SK-N-SH (cell line): ENCODE measurements around the gene NOTCH3.

Experiments used
- CTCF ChIP-seq: fragments of 200-600 bp; sonication (generic); IDR thresholded peaks from 2 replicates; pipeline ENCODE4 v1.6.1; 2017; ENCODE audit warnings: antibody characterized with exemption, mild to moderate bottlenecking, moderate library complexity
- ELF1 ChIP-seq: IDR thresholded peaks from 2 replicates; pipeline ENCODE4 v1.4.0; 2012
- MXI1 ChIP-seq: IDR thresholded peaks from 2 replicates; pipeline ENCODE4 v1.6.1; 2012; ENCODE audit warnings: mild to moderate bottlenecking, low read depth, low read length, improper control_type of control experiment
- POLR2AphosphoS5 ChIP-seq: IDR thresholded peaks from 2 replicates; pipeline ENCODE4 v1.6.1; 2012; ENCODE audit warnings: low read depth, low read length
- REST ChIP-seq: IDR thresholded peaks from 2 replicates; pipeline ENCODE4 v1.6.1; 2012; ENCODE audit warnings: mild to moderate bottlenecking, low read depth, low read length, moderate library complexity
- TAF1 ChIP-seq: IDR thresholded peaks from 2 replicates; pipeline ENCODE4 v1.6.1; 2012; ENCODE audit warnings: low read depth, mild to moderate bottlenecking, low read length, moderate library complexity, borderline replicate concordance
- YY1 ChIP-seq: IDR thresholded peaks from 2 replicates; pipeline ENCODE4 v1.4.0; 2012; ENCODE audit warnings: low read depth, mild to moderate bottlenecking
- ZBTB33 ChIP-seq: IDR thresholded peaks from 2 replicates; pipeline ENCODE4 v1.4.0; 2012; ENCODE audit warnings: low read depth, borderline replicate concordance

- TF ChIP-seq POLR2AphosphoS5, result no peak
- no peak for TF ChIP-seq CTCF
- TF ChIP-seq ELF1, result no peak
- TF ChIP-seq MXI1, result no peak
- no peak for TF ChIP-seq YY1
- TF ChIP-seq REST, result no peak
- TF ChIP-seq TAF1, result no peak
- TF ChIP-seq ZBTB33, result no peak
These were observed 44.0 kb upstream of the NOTCH3 start for GRCh38 chr19:15244808-15245207.
